OCI-LY1 (cell line): Measurements from ENCODE around the gene SCLY.
A peak's percentile ranks its signal among the peaks of the same experiment; 100 is the strongest.
"Not testable (repeated sequence)": the region's sequence is repeated elsewhere in the genome, so short reads cannot be mapped to it uniquely, and the experiment has no call there.

Source experiments
- H2AFZ ChIP-seq: fragments of 200-600 bp; sonication (generic), shearing (Covaris generic); 2 replicates; pipeline ENCODE4 v1.6.0; 2014; ENCODE audit warnings: antibody characterized with exemption, mild to moderate bottlenecking, low read length
- H3F3A ChIP-seq: fragments of 200-600 bp; sonication (generic), shearing (Covaris generic); 2 replicates; pipeline ENCODE4 v1.6.0; 2014; ENCODE audit warnings: mild to moderate bottlenecking, antibody characterized with exemption, low read length, moderate library complexity; ENCODE audit not compliant: insufficient read depth
- H3K27ac ChIP-seq: fragments of 200-600 bp; sonication (generic); 2 replicates; pipeline ENCODE4 v1.5.1; 2014; ENCODE audit warnings: low read length, mixed run types, mild to moderate bottlenecking, low read depth; ENCODE audit not compliant: poor library complexity, severe bottlenecking
- H3K27me3 ChIP-seq: fragments of 200-600 bp; sonication (generic); 2 replicates; pipeline ENCODE4 v1.6.0; 2014; ENCODE audit warnings: antibody characterized with exemption, mild to moderate bottlenecking, low read length, moderate library complexity; ENCODE audit not compliant: insufficient read depth
- H3K36me3 ChIP-seq: fragments of 200-600 bp; sonication (generic); 2 replicates; pipeline ENCODE4 v1.6.1; 2014; ENCODE audit warnings: mild to moderate bottlenecking, antibody characterized with exemption, low read length, moderate library complexity, mixed read lengths; ENCODE audit not compliant: insufficient read depth
- H3K4me1 ChIP-seq: fragments of 200-600 bp; sonication (generic); 2 replicates; pipeline ENCODE4 v1.5.1; 2014; ENCODE audit warnings: mild to moderate bottlenecking, low read length, moderate library complexity; ENCODE audit not compliant: insufficient read depth, severe bottlenecking
- H3K4me2 ChIP-seq: fragments of 200-600 bp; sonication (generic), shearing (Covaris generic); 2 replicates; pipeline ENCODE4 v1.6.1; 2014; ENCODE audit warnings: low read length
- H3K4me3 ChIP-seq: fragments of 200-600 bp; sonication (generic); 2 replicates; pipeline ENCODE4 v1.5.1; 2014; ENCODE audit warnings: low read length, low read depth, mild to moderate bottlenecking, mixed read lengths; ENCODE audit not compliant: poor library complexity, severe bottlenecking
- H3K79me2 ChIP-seq: fragments of 200-600 bp; shearing (Covaris generic); 2 replicates; pipeline ENCODE4 v1.6.1; 2016; ENCODE audit warnings: mixed run types, low read length, mixed read lengths; ENCODE audit not compliant: insufficient read depth
- H3K9ac ChIP-seq: fragments of 200-600 bp; sonication (generic), shearing (Covaris generic); 2 replicates; pipeline ENCODE4 v1.6.1; 2014; ENCODE audit warnings: mild to moderate bottlenecking, low read length, mixed read lengths
- H3K9me2 ChIP-seq: fragments of 200-600 bp; sonication (generic), shearing (Covaris generic); 2 replicates; pipeline ENCODE4 v1.6.1; 2014; ENCODE audit warnings: low read depth, mild to moderate bottlenecking, low read length, mixed read lengths
- H3K9me3 ChIP-seq: fragments of 200-600 bp; shearing (Covaris generic); 2 replicates; pipeline ENCODE4 v1.6.1; 2014; ENCODE audit warnings: low read length, mixed read lengths
- H4K20me1 ChIP-seq: fragments of 200-600 bp; sonication (generic), shearing (Covaris generic); 2 replicates; pipeline ENCODE4 v1.6.0; 2016; ENCODE audit warnings: mild to moderate bottlenecking, low read length; ENCODE audit not compliant: insufficient read depth
- EZH2 ChIP-seq: fragments of 200-600 bp; sonication (generic), shearing (Covaris generic); IDR thresholded peaks from 2 replicates; pipeline ENCODE4 v1.8.0; 2017; ENCODE audit warnings: borderline replicate concordance, mixed run types, mild to moderate bottlenecking, antibody characterized with exemption, low read length, moderate library complexity, mixed read lengths
- TF ChIP-seq, protein P1 (sequence below): fragments of 200-600 bp; sonication (generic), shearing (Covaris generic); IDR thresholded peaks from 2 replicates; pipeline ENCODE4 v1.5.1; 2017; ENCODE audit warnings: mild to moderate bottlenecking, antibody characterized with exemption, low read length, moderate library complexity, mixed read lengths

Gene SCLY

DNA sequence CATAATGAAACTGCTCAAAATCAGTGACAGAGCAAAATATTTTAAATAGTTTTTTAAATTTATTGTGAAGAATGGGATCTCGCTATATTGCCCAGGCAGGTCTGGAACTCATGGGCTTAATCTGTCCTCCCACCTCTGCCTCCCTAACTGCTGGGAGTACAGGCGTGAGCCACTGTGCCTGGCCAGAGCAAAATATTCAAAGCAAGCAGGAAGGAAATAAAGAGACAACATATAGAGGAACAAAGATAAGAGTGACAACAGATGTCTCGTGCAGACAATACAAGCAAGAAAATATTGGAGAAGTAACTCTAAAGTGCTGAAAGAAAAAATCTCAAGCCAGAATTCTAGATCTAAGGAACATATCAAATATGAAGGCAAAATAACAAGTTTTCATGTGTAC is 5.0 kb upstream of the SCLY start:
- Histone ChIP-seq H3K27me3 (no peaks in the 10 kb centered on the region), H3K4me3 (no peak overlapping the region), H3K9me3 (no peaks in the 10 kb centered on the region), H3K79me2 (no peaks in the 10 kb centered on the region), H4K20me1 (no peaks in the 10 kb centered on the region), H3K9ac (no peak overlapping the region), H3F3A (no peaks in the 10 kb centered on the region), H3K27ac (no peak overlapping the region), H3K4me1 (peaks cover 8% of the 10 kb centered on the region), H2AFZ (no peak overlapping the region), H3K9me2 (no peaks in the 10 kb centered on the region), H3K36me3 (no peaks in the 10 kb centered on the region; the same call in 1 of the 2 replicates), H3K4me2 (no peak overlapping the region)
- TF ChIP-seq EZH2 = no peak

DNA sequence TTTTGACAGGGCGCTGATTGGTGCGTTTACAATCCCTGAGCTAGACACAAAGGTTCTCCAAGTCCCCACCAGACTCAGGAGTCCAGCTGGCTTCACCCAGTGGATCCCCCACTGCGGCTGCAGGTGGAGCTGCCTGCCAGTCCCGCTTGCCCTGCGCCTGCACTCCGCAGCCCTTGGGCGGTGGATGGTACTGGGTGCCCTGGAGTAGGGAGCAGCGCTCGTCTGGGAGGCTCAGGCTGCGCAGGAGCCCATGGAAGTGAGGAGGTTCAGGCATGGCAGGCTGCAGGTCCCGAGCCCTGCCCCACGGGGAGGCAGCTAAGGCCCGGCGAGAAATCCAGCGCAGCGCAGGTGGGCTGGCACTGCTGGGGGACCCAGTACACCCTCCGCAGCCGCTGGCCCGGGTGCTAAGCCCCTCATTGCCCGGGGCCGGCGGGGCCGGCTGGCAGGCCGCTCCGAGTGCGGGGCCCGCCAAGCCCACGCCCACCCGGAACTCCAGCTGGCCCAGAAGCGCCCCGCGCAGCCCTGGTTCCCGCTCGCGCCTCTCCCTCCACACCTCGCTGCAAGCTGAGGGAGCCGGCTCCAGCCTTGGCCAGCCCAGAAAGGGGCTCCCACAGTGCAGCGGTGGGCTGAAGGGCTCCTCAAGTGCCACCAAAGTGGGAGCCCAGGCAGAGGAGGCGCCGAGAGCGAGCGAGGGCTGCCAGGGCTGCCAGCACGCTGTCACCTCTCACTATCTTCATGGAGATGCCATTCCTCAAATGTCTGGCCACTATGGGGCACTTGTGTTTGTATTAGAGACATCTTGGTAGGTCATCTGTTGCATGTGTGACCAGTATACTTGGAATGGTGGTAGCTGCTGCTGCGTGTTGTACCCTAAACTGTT is 2.9 kb upstream of the SCLY start:
- not testable (repeated sequence) for H3K9ac ChIP-seq, H2AFZ ChIP-seq, H3K79me2 ChIP-seq, H4K20me1 ChIP-seq, H3K9me2 ChIP-seq, H3K4me2 ChIP-seq, H3K9me3 ChIP-seq, H3F3A ChIP-seq, H3K4me3 ChIP-seq, H3K27ac ChIP-seq, H3K36me3 ChIP-seq, H3K27me3 ChIP-seq
- H3K4me1 ChIP-seq = peaks cover 16% of the 10 kb centered on the region

DNA sequence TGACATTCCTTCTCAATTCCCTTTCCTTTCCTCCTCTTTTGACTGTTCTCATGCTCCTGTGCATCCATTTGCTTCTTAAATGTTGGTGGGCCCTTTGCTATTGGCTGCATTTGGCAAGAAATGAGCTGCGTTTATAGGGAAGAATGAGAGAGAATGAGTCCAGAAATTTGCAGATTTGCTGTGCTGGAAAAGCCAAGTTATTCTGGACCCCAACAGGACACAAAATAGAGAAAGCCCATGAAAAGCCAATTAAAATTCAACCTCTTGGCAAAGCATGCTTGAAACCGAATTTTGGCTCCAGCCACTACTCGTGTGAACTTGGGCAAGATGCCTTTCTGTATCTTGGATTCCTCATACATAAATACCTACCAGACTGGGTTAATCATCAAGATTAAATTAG is 1.3 kb upstream of the SCLY start:
- Histone ChIP-seq H3K27me3 (no peaks in the 10 kb centered on the region), H4K20me1 (no peaks in the 10 kb centered on the region), H3K27ac (no peak overlapping the region), H3F3A (no peaks in the 10 kb centered on the region), H3K9ac (peak overlapping the region; percentile 95; the same call in 1 of the 2 replicates), H3K4me2 (peak overlapping the region; percentile 89), H3K9me3 (no peaks in the 10 kb centered on the region), H3K36me3 (peaks cover 5% of the 10 kb centered on the region), H3K4me3 (peak overlapping the region; percentile 92), H3K4me1 (peaks cover 16% of the 10 kb centered on the region), H2AFZ (no peak overlapping the region), H3K9me2 (no peaks in the 10 kb centered on the region), H3K79me2 (no peaks in the 10 kb centered on the region)
- TF ChIP-seq, protein P1, sequence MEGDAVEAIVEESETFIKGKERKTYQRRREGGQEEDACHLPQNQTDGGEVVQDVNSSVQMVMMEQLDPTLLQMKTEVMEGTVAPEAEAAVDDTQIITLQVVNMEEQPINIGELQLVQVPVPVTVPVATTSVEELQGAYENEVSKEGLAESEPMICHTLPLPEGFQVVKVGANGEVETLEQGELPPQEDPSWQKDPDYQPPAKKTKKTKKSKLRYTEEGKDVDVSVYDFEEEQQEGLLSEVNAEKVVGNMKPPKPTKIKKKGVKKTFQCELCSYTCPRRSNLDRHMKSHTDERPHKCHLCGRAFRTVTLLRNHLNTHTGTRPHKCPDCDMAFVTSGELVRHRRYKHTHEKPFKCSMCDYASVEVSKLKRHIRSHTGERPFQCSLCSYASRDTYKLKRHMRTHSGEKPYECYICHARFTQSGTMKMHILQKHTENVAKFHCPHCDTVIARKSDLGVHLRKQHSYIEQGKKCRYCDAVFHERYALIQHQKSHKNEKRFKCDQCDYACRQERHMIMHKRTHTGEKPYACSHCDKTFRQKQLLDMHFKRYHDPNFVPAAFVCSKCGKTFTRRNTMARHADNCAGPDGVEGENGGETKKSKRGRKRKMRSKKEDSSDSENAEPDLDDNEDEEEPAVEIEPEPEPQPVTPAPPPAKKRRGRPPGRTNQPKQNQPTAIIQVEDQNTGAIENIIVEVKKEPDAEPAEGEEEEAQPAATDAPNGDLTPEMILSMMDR = no peak
- no peak for TF ChIP-seq EZH2

DNA sequence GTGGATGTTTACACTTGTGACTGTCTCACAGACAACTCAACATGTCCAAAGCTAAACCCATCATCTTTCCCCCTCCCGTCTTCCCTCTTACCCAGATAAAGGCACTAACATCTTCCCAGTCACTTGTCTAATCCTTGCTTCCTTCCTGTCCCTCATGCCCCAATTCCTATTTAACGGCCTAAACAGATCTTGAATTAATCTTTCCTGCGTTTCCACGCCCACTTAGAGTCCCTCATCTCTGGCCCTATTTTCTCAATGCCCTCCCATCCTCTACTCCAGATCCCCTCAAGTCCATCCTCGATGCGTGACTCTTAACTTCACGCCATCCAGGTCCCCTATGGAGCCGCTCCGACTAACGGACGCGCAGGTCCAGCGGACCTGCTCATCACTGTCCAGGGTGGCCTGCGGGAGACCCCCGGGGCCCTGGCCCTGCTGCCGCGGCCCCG is 682 bp upstream of the SCLY start:
- Histone ChIP-seq H3K9me2 (no peaks in the 10 kb centered on the region), H3K36me3 (peaks cover 10% of the 10 kb centered on the region), H3K9ac (peak overlapping the region; percentile 95), H3F3A (no peaks in the 10 kb centered on the region), H3K79me2 (no peaks in the 10 kb centered on the region), H4K20me1 (no peaks in the 10 kb centered on the region), H3K4me3 (peak overlapping the region; percentile 92), H2AFZ (peak overlapping the region; percentile 23; the same call in 1 of the 2 replicates), H3K9me3 (no peaks in the 10 kb centered on the region), H3K27me3 (no peaks in the 10 kb centered on the region), H3K4me2 (peak overlapping the region; percentile 89), H3K27ac (no peak overlapping the region), H3K4me1 (peaks cover 16% of the 10 kb centered on the region)
- TF ChIP-seq, protein P1 = no peak
- TF ChIP-seq EZH2 = no peak
